ENCODE results near the gene LPCAT1. TPM values are rescaled to one million over a fixed set of nuclear protein-coding genes. Genes with fewer than 3 reads are reported as not detected.
"Not testable (repeated sequence)": the region's sequence is repeated elsewhere in the genome, so short reads cannot be mapped to it uniquely, and the experiment has no call there.

The LPCAT1 gene
- total RNA-seq, 2 experiments from 2014 or later = 94.2 to 102 TPM

GRCh38 chr5:1543398-1544293, 19.9 kb upstream of the LPCAT1 start:
- CTCF ChIA-PET = interaction anchor here (1.3 kb wide), 1 partner anchor 64 kb away, joined by 3 read pairs; no protein-coding TSS in a partner anchor

GRCh38 chr5:1542781-1543180, 19.0 kb upstream of the LPCAT1 start:
- POLR2A ChIA-PET = no interaction called here
- CTCF ChIA-PET = interaction anchor here (1.3 kb wide), 1 partner anchor 63 kb away, joined by 3 read pairs; no protein-coding TSS in a partner anchor

More at GRCh38 chr5:1543398-1544293, 19.9 kb upstream of the LPCAT1 start:
- POLR2A ChIA-PET = no interaction called here

- ChIA-PET CTCF (no interaction called here), POLR2A (no interaction called here)
Measured at GRCh38 chr5:1541702-1542400, 18.1 kb upstream of the LPCAT1 start.

- POLR2A ChIA-PET = interaction anchor here (0.6 kb wide), 1 partner anchor 13 kb away, joined by 3 read pairs; no protein-coding TSS in a partner anchor
- CTCF ChIA-PET = no interaction called here
Measured at GRCh38 chr5:1540831-1541701, 17.3 kb upstream of the LPCAT1 start.

- POLR2A ChIA-PET = interaction anchor here (0.6 kb wide), 1 partner anchor 12 kb away, joined by 3 read pairs; no protein-coding TSS in a partner anchor
- CTCF ChIA-PET = no interaction called here
Measured at GRCh38 chr5:1540166-1540565, 16.4 kb upstream of the LPCAT1 start.

GRCh38 chr5:1539393-1540161, 15.8 kb upstream of the LPCAT1 start:
- CTCF ChIA-PET = not testable (repeated sequence)

GRCh38 chr5:1538741-1539392, 15.1 kb upstream of the LPCAT1 start:
- CTCF ChIA-PET = no interaction called here
- POLR2A ChIA-PET = no interaction called here

More at GRCh38 chr5:1539393-1540161, 15.8 kb upstream of the LPCAT1 start:
- POLR2A ChIA-PET = not testable (repeated sequence)

- CTCF ChIA-PET = interaction anchor here (0.7 kb wide), 1 partner anchor 158 kb away, joined by 3 read pairs; no protein-coding TSS in a partner anchor
Measured at GRCh38 chr5:1538276-1538675, 14.5 kb upstream of the LPCAT1 start.

GRCh38 chr5:1537603-1538154, 13.9 kb upstream of the LPCAT1 start:
- POLR2A ChIA-PET = no interaction called here
- CTCF ChIA-PET = interaction anchor here (0.7 kb wide), 1 partner anchor 158 kb away, joined by 3 read pairs; no protein-coding TSS in a partner anchor

More at GRCh38 chr5:1538276-1538675, 14.5 kb upstream of the LPCAT1 start:
- POLR2A ChIA-PET = no interaction called here

GRCh38 chr5:1536871-1537602, 13.3 kb upstream of the LPCAT1 start:
- ChIA-PET POLR2A (interaction anchor here (0.7 to 1.6 kb wide), 4 partner anchors 13 to 48 kb away, joined by 3 to 9 read pairs (median 4); partner anchors contain the start of gene LPCAT1), CTCF (interaction anchor here (0.7 to 1.1 kb wide), 3 partner anchors 12 to 157 kb away, joined by 3 read pairs; no protein-coding TSS in a partner anchor)

- ChIA-PET CTCF (interaction anchor here (0.6 to 1.1 kb wide), 3 partner anchors 9 to 80 kb away, joined by 3 read pairs; no protein-coding TSS in a partner anchor), POLR2A (interaction anchor here (0.7 to 1.6 kb wide), 4 partner anchors 12 to 47 kb away, joined by 3 to 9 read pairs (median 4); partner anchors contain the start of gene LPCAT1)
Measured at GRCh38 chr5:1536322-1536845, 12.6 kb upstream of the LPCAT1 start.

- POLR2A ChIA-PET = interaction anchor here (1.6 kb wide), 1 partner anchor 12 kb away, joined by 9 read pairs; the partner anchor contains the start of gene LPCAT1
- CTCF ChIA-PET = interaction anchor here (0.6 to 1.1 kb wide), 3 partner anchors 10 to 155 kb away, joined by 3 to 4 read pairs (median 3); no protein-coding TSS in a partner anchor
Measured at GRCh38 chr5:1535646-1536045, 11.9 kb upstream of the LPCAT1 start.

GRCh38 chr5:1532384-1532783, 8.6 kb upstream of the LPCAT1 start:
- CTCF ChIA-PET = interaction anchor here (0.6 to 1.2 kb wide), 2 partner anchors 40 to 52 kb away, joined by 3 read pairs; no protein-coding TSS in a partner anchor
- POLR2A ChIA-PET = no interaction called here

GRCh38 chr5:1529498-1529897, 5.7 kb upstream of the LPCAT1 start:
- ChIA-PET POLR2A (no interaction called here), CTCF (no interaction called here)

- CTCF ChIA-PET = no interaction called here
Measured at GRCh38 chr5:1527533-1528205, 3.9 kb upstream of the LPCAT1 start.

GRCh38 chr5:1526681-1527131, 2.9 kb upstream of the LPCAT1 start:
- CTCF ChIA-PET = no interaction called here

More at GRCh38 chr5:1527533-1528205, 3.9 kb upstream of the LPCAT1 start:
- POLR2A ChIA-PET = interaction anchor here (0.5 to 0.7 kb wide), 2 partner anchors 9 to 13 kb away, joined by 3 read pairs; no protein-coding TSS in a partner anchor

More at GRCh38 chr5:1526681-1527131, 2.9 kb upstream of the LPCAT1 start:
- POLR2A ChIA-PET = no interaction called here
